ENCODE measurements around the gene GATA5.

- TF ChIP-seq CTCF (IDR thresholded peaks at IDR 0.05 in 8 of 11, conservative IDR thresholded peaks at IDR 0.05 in 3 of 11) (no peak), POLR2A (IDR thresholded peaks at IDR 0.05) (no peak)
Measured at GRCh38 chr20:62416651-62417637, 58.9 kb downstream of the GATA5 start.

Data from spleen (tissue), 7 donors.